ENCODE data around the gene CNBP.
"Not testable (repeated sequence)": the region's sequence is repeated elsewhere in the genome, so short reads cannot be mapped to it uniquely, and the experiment has no call there.

CNBP gene

GRCh38 chr3:129183569-129184395 is at the start of gene CNBP:
CNBP (minus strand) TSS chr3:129183896; CDS start chr3:129171757, 12,139 bp downstream.
- DNase-seq, result peak; percentile 91

DNA sequence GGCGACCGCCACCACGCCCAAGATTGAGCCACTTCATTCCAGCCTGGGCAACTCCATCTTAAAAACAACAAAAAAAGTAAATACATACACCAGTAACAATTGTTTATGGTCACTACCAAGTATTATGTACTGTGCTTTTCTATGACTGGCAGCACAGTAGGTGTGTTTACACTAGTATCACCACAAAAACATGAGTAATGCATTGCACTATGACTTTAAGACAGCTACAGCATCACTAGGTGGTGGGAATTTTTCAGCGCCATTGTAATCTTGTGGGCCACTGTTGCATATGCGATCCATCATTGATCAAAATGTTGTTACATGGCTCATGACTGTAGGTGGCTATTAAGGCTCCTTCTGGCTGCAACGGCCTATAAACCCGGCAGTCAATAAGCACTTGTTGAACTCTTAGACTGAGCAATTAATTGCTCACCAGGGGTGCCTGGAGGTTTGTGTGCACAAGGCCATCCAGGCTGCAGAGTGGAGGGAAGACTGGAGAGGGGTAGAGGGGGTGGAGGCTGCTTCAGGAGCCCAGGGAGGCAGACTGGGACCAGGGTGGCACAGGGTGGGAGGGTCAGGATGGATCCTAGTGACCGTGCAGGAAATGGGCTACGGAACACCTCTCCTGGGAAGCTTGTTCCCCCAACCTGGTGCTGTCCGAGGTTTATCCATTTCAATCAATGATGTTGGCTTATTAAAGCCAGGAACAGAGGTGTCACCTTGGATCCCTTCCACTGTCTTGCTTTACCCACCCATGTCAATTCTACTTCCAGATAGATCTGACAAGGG is 47.8 kb upstream of the CNBP start:
- DNase-seq, result no peak

DNA sequence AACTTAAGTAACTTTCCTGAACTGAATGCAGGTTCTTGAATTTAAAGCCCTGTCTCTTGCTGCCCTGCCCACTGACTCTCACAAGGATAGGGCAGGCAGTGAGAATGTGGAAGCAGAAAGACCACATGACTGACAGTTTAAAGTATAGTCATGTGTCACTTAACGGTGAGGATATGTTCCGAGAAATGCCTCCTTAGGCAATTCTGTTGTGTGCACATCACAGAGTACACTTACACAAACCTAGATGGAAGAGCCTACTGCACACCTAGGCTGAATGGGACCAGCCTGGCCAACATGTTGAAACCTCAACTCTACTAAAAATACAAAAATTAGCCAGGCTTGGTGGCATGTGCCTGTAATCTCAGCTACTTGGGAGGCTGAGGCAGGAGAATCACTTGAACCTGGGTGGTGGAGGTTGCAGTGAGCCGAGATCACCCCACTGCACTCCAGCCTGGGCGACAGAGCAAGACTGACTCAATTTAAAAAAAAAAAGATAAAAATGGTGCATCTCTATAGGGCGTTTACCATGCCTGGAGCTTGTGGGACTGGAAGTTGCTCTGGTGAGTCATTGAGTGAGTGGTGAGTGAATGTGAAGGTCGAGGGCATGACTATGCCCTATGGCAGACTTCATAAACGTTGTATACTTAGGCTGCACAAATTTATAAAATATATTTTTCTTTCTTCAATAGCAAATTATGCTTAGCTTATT is 46.8 kb upstream of the CNBP start:
- DNase-seq, result no peak

DNA sequence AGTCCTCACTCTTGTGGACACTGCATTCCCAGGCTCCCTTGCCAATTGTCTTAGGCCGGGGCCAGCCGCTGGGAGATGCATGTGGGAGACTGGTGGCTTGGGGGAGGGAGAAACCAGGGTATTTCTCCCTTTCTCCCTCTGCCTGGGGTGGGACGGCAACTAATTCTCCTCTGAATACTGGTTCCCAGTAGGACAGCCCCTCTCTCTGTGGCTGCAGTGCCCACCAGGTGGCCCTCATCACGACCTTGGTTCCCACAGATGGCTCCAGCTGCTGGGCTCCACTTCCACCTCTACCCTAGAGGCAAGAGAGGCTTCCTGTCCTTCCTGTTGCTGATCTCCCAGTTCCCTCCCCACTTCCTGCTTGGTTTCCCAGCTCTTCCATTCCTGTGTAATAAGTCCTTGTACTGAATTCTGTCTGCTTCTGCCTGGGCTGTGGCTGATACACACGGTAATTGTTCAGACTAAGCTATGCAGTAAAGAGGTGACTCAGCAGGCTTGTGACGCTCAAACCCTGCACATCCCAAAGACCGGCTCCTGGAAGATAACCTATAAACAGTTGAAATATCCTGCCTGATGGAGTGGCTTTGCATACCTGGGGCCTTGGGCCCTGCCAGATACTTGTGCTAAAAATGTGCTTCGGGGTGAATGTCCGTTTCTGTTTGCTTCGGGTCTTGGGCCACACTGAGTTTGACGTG is 45.3 kb upstream of the CNBP start:
- no peak for DNase-seq

- no peak for DNase-seq
Measured at GRCh38 chr3:129226374-129226773, 42.7 kb upstream of the CNBP start.

- no peak for DNase-seq
Measured at GRCh38 chr3:129224984-129225393, 41.3 kb upstream of the CNBP start.

GRCh38 chr3:129224387-129224786 is 40.7 kb upstream of the CNBP start:
- DNase-seq, result not testable (repeated sequence)

DNA sequence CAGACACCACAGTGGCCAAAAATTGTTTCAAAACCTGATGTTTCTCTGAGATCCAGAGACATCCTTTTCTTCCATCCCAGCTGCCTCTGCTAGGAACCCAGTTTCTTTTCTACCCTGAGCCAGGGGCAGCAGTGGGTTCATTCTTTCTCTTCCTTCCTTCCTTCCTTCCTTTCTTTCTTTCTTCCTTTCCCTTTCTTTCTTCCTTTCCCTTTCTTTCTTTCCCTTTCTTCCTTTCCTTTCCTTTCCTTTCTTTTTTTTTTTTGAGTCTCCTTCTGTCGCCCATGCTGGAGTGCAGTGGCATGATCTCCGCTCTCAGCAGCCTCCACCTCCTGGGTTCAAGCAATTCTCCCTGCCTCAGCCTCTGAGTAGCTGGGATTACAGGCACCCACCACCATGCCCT is 35.0 kb upstream of the CNBP start:
- no peak for DNase-seq

DNA sequence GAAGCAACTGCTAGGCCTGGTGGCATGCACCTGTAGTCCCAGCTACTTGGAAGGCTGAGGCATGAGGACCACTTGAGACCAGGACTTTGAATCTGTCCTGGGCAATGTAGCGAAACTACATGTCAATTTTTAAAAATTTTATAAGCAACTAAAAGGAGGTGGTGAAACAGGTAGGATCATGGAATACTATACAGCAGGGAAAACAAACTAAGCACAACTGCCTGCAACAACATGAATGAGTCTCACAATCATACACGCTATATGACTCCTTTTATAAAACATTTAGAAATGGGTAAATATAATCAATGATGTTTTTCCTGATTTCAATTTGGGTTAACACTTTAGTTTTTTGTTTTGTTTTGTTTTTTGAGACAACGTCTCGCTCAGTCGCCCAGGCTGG is 29.5 kb upstream of the CNBP start:
- no peak for DNase-seq

GRCh38 chr3:129211772-129212171 is 28.1 kb upstream of the CNBP start:
- no peak for DNase-seq

DNA sequence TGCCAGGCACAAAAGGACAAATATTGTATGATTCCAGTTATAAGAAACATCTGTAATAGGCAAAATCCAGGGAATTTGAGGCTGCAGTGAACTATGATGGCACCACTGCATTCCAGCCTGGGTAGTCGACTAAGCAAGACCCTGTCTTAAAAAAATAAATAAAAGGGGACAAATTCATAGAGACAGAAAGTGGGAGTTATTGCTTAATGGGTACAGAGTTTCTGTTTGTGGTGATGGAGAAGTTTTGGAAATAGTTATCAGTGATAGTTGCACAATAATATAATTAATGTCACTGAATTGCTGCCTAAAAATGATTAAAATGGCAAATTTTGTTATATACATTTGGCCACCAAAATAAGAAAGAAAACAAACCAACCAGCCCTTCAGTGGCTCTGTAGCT is 27.6 kb upstream of the CNBP start:
- DNase-seq, result no peak

- no peak for DNase-seq
Measured at GRCh38 chr3:129207479-129207878, 23.8 kb upstream of the CNBP start.

- no peak for DNase-seq
Measured at GRCh38 chr3:129205109-129205832, 21.6 kb upstream of the CNBP start.

GRCh38 chr3:129204473-129204872 is 20.8 kb upstream of the CNBP start:
- DNase-seq, result no peak

DNA sequence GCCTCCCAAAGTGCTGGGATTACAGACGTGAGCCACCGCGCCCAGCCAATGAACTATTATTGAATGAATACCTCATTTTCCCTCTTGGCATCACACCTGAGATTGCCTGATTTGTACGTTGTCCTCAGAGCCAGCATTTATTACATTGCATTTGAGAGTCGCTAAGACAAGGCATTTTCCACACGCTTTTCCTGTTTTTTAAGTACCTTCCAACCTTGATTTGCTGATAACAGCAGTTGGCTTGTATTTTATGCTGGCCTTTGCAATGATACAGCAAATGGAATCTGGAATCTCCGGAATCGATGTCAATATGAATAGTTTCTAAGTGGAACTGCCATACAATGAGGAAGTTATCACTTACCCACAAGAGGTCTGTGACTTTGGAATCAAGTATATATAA is 15.7 kb upstream of the CNBP start:
- no peak for DNase-seq

GRCh38 chr3:129197321-129197720 is 13.6 kb upstream of the CNBP start:
- no peak for DNase-seq

GRCh38 chr3:129196601-129197000 is 12.9 kb upstream of the CNBP start:
- DNase-seq, result no peak

GRCh38 chr3:129195731-129196256 is 12.1 kb upstream of the CNBP start:
- no peak for DNase-seq

- not testable (repeated sequence) for DNase-seq
Measured at GRCh38 chr3:129189793-129190192, 6.1 kb upstream of the CNBP start.

GRCh38 chr3:129187857-129188256 is 4.2 kb upstream of the CNBP start:
- DNase-seq, result no peak

DNA sequence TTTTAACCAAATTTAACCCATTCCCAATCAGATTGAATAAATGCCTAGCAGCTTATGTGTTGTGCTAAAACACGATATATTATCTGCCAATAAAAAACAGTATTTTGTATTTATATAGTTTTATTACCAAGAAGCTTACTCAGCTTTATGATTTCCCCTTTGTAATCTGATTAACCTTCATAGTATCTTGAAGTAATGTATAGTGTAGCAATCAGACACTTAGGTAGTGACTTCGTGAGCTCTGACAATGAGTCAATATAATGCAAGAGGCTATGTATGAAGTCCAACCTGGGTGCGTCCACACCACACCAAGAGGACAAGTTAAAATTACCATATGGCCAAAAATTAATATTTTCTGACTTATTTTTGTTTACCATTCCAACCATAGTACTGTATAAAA is 2.1 kb upstream of the CNBP start:
- no peak for DNase-seq
